GM18511 (cell line): ENCODE results near the gene DOCK3.
A peak's percentile ranks its signal among the peaks of the same experiment; 100 is the strongest.
"Not testable (repeated sequence)": the region's sequence is repeated elsewhere in the genome, so short reads cannot be mapped to it uniquely, and the experiment has no call there.

Experiments used
- ATAC-seq: cut with Tn5 transposase; IDR thresholded peaks from one replicate; pipeline ENCODE4 v1.9.1; 2021; ENCODE audit warnings: mild to moderate bottlenecking, moderate library complexity; ENCODE audit not compliant: unreplicated experiment

The DOCK3 gene

GRCh38 chr3:50972029-50972428, 297.3 kb downstream of the DOCK3 start:
- ATAC-seq = peak; percentile 11

GRCh38 chr3:50978586-50978985, 303.9 kb downstream of the DOCK3 start:
- ATAC-seq = not testable (repeated sequence)

GRCh38 chr3:50978991-50979667, 304.4 kb downstream of the DOCK3 start:
- no peak for ATAC-seq

- no peak for ATAC-seq
Measured at GRCh38 chr3:50982540-50983325, 308.0 kb downstream of the DOCK3 start.

- ATAC-seq = no peak
Measured at GRCh38 chr3:50983887-50984286, 309.2 kb downstream of the DOCK3 start.

GRCh38 chr3:50985893-50986292, 311.2 kb downstream of the DOCK3 start:
- no peak for ATAC-seq

GRCh38 chr3:50986726-50987125, 312.0 kb downstream of the DOCK3 start:
- no peak for ATAC-seq

- no peak for ATAC-seq
Measured at GRCh38 chr3:50994537-50994936, 319.8 kb downstream of the DOCK3 start.

- no peak for ATAC-seq
Measured at GRCh38 chr3:50995085-50995824, 320.5 kb downstream of the DOCK3 start.

- ATAC-seq = no peak
Measured at GRCh38 chr3:51002495-51002894, 327.8 kb downstream of the DOCK3 start.

GRCh38 chr3:51004235-51004634, 329.5 kb downstream of the DOCK3 start:
- ATAC-seq = no peak

GRCh38 chr3:51024121-51024520, 349.4 kb downstream of the DOCK3 start:
- ATAC-seq = no peak

- no peak for ATAC-seq
Measured at GRCh38 chr3:51024765-51025632, 350.3 kb downstream of the DOCK3 start.

- no peak for ATAC-seq
Measured at GRCh38 chr3:51031666-51032065, 356.9 kb downstream of the DOCK3 start.

GRCh38 chr3:51035630-51036029, 360.9 kb downstream of the DOCK3 start:
- no peak for ATAC-seq

- no peak for ATAC-seq
Measured at GRCh38 chr3:51044982-51045381, 370.3 kb downstream of the DOCK3 start.

GRCh38 chr3:51052562-51052961, 377.8 kb downstream of the DOCK3 start:
- ATAC-seq = no peak

GRCh38 chr3:51057121-51057520, 382.4 kb downstream of the DOCK3 start:
- ATAC-seq = no peak

- ATAC-seq = no peak
Measured at GRCh38 chr3:51063053-51063452, 388.3 kb downstream of the DOCK3 start.

GRCh38 chr3:51075221-51075775, 400.6 kb downstream of the DOCK3 start:
- no peak for ATAC-seq
